GM12878 (cell line): ENCODE results near the gene TTLL4. TPM values are rescaled to one million over a fixed set of nuclear protein-coding genes. Genes with fewer than 3 reads are reported as not detected.

Experiments used
- ATAC-seq: fragments of 200-7000 bp; cut with Tn5 transposase; 3 replicates; pipeline ENCODE4 v1.9.1; 2020; ENCODE audit warnings: mild to moderate bottlenecking, moderate library complexity
- BruUV-seq: library from RNA; stranded (reverse); fragments of 400-500 nt; replicated peaks from 2 replicates; lab custom pipeline; 2021; lab: Mats Ljungman, UMichigan
- CTCF ChIA-PET: fragments of 300-600 bp; sonication (Branson Sonifier 250); formaldehyde crosslinking; extraction: SDS; loops from one replicate; lab custom pipeline; 2021; ENCODE audit warnings: inconsistent platforms; lab: Yijun Ruan, JAX
- POLR2A ChIA-PET: fragments of 350-600 bp; formaldehyde crosslinking; extraction: SDS; loops from one replicate; lab custom pipeline; 2021; ENCODE audit warnings: inconsistent platforms; lab: Charles Lee
- RAD21 ChIA-PET: fragments of 300-600 bp; sonication (Branson Sonifier 250); formaldehyde crosslinking; loops from one replicate; lab custom pipeline; 2023; ENCODE audit warnings: antibody characterized with exemption; ENCODE audit not compliant: unreplicated experiment; lab: Charles Lee
- SMC1A ChIA-PET: fragments of 300-600 bp; sonication (Branson Sonifier 250); formaldehyde crosslinking; loops from one replicate; lab custom pipeline; 2023; ENCODE audit not compliant: unreplicated experiment, uncharacterized antibody; lab: Charles Lee
- DNase-seq: peaks from one replicate; pipeline ENCODE4 v3.0.0-alpha.2; 2011; ENCODE audit warnings: low read depth, low spot score
- FAIRE-seq: peaks from 3 replicates; lab custom pipeline; 2011; peaks lifted over from hg19 to GRCh38; lab: Jason Lieb, UNC
- H2AFZ ChIP-seq: 2 replicates; pipeline ENCODE4 v1.6.0; 2011; ENCODE audit warnings: low read depth, low read length, control low read depth; ENCODE audit not compliant: control insufficient read depth
- H3K27ac ChIP-seq: 2 replicates; pipeline ENCODE4 v1.5.1; 2011; ENCODE audit warnings: control low read depth; ENCODE audit not compliant: control insufficient read depth, insufficient read depth
- H3K27me3 ChIP-seq, 2 experiments: replicated peaks in 1 of 2; 2 replicates each; pipeline versions ENCODE4 v1.6.0 to v1.6.1; 2011; ENCODE audit warnings: low read length in 1 of 2; ENCODE audit not compliant: control insufficient read depth in 2 of 2, insufficient read depth in 2 of 2
- H3K36me3 ChIP-seq, 2 experiments: 2 replicates each; pipeline ENCODE4 v1.5.1; 2011; ENCODE audit warnings: low read length in 1 of 2; ENCODE audit not compliant: control insufficient read depth in 2 of 2, insufficient read depth in 2 of 2
- H3K4me1 ChIP-seq: 2 replicates; pipeline ENCODE4 v1.6.1; 2011; ENCODE audit warnings: mild to moderate bottlenecking, low read length, moderate library complexity, mixed read lengths; ENCODE audit not compliant: control insufficient read depth, insufficient read depth
- H3K4me2 ChIP-seq: 2 replicates; pipeline ENCODE4 v1.6.0; 2011; ENCODE audit warnings: control low read depth; ENCODE audit not compliant: control insufficient read depth, insufficient read depth
- H3K4me3 ChIP-seq: fragments of 200-600 bp; sonication (generic); 2 replicates; pipeline ENCODE4 v1.5.1; 2016
- H3K79me2 ChIP-seq: 2 replicates; pipeline ENCODE4 v1.6.0; 2011; ENCODE audit warnings: low read length; ENCODE audit not compliant: control insufficient read depth, insufficient read depth
- H3K9ac ChIP-seq: 2 replicates; pipeline ENCODE4 v1.8.0; 2011; ENCODE audit warnings: low read length, control low read depth, mixed read lengths; ENCODE audit not compliant: control insufficient read depth, insufficient read depth
- H3K9me3 ChIP-seq: replicated peaks from 3 replicates; pipeline ENCODE4 v1.5.1; 2011; ENCODE audit warnings: mild to moderate bottlenecking, low read length; ENCODE audit not compliant: control insufficient read depth, insufficient read depth
- H4K20me1 ChIP-seq: 2 replicates; pipeline ENCODE4 v1.6.0; 2011; ENCODE audit not compliant: control insufficient read depth, insufficient read depth
- ATF7 ChIP-seq: fragments of 450-650 bp; IDR thresholded peaks from 2 replicates; pipeline ENCODE4 v1.6.1; 2016; ENCODE audit warnings: low read depth, mild to moderate bottlenecking
- CHD1 ChIP-seq: IDR thresholded peaks from 2 replicates; pipeline ENCODE4 v1.6.1; 2012; ENCODE audit warnings: low read depth, low read length, improper control_type of control experiment
- FOS ChIP-seq: IDR thresholded peaks from 3 replicates; pipeline ENCODE4 v1.6.1; 2011; ENCODE audit warnings: borderline replicate concordance; ENCODE audit not compliant: insufficient read length; ENCODE audit errors: extremely low read depth
- GABPA ChIP-seq: IDR thresholded peaks from 2 replicates; pipeline ENCODE4 v1.6.1; 2014; ENCODE audit warnings: antibody characterized with exemption, low read depth, mild to moderate bottlenecking, inconsistent platforms
- IRF5 ChIP-seq: fragments of 450-650 bp; IDR thresholded peaks from 2 replicates; pipeline ENCODE4 v1.6.1; 2017; ENCODE audit warnings: borderline replicate concordance
- MAX ChIP-seq: IDR thresholded peaks from 2 replicates; pipeline ENCODE4 v1.6.1; 2012; ENCODE audit warnings: low read depth, low read length, improper control_type of control experiment
- MYB ChIP-seq: fragments of 150-350 bp; IDR thresholded peaks from 2 replicates; pipeline ENCODE4 v1.6.1; 2014; ENCODE audit warnings: mild to moderate bottlenecking, low read depth, low read length, borderline replicate concordance
- NFYB ChIP-seq: IDR thresholded peaks from 2 replicates; pipeline ENCODE4 v1.6.1; 2011; ENCODE audit warnings: low read depth, mild to moderate bottlenecking, low read length, improper control_type of control experiment, moderate library complexity; ENCODE audit not compliant: insufficient read depth
- NR2C2 ChIP-seq: IDR thresholded peaks from 2 replicates; pipeline ENCODE4 v1.6.1; 2011; ENCODE audit warnings: borderline replicate concordance, low read depth; ENCODE audit not compliant: control insufficient read depth, insufficient read length
- PAX5 ChIP-seq: IDR thresholded peaks from 2 replicates; pipeline ENCODE4 v1.6.1; 2011; ENCODE audit warnings: low read depth, low read length, borderline replicate concordance
- RCOR1 ChIP-seq: conservative IDR thresholded peaks from 2 replicates; pipeline ENCODE4 v1.6.1; 2012; ENCODE audit warnings: low read depth, low read length, improper control_type of control experiment
- YBX1 ChIP-seq: fragments of 450-650 bp; IDR thresholded peaks from 2 replicates; pipeline ENCODE4 v1.6.1; 2016; ENCODE audit warnings: antibody characterized with exemption
- ZSCAN29 ChIP-seq: fragments of 450-650 bp; IDR thresholded peaks from 2 replicates; pipeline ENCODE4 v1.6.1; 2017; ENCODE audit warnings: mild to moderate bottlenecking, moderate library complexity
- WGBS: methylation state at CpG from one replicate; pipeline ENCODE4 v1.1.6; 2016; ENCODE audit warnings: low lambda C conversion rate; ENCODE audit not compliant: insufficient replicate concordance, insufficient coverage; ENCODE audit errors: missing lambda C conversion rate; 5-methylcytosine and 5-hydroxymethylcytosine counted together
- in situ Hi-C: fragments of 300-500 bp; cut with MboI; formaldehyde crosslinking; loops from 9 replicates; pipeline ENCODE4 v1.14.3; 2018; ENCODE audit warnings: mixed read lengths
- intact Hi-C: fragments of 100-400 bp; cut with micrococcal nuclease; formaldehyde crosslinking; loops from one replicate; pipeline ENCODE4 v1.14.2; 2022; ENCODE audit not compliant: unreplicated experiment
- polyA plus RNA-seq, 11 experiments: library from polyadenylated mRNA; depleted of rRNA in 4 of 11; unstranded in 6 of 11; stranded (reverse) in 5 of 11; fragments of >200 nt; fragmentation: Nextera tagmentation in 4 of 11; fragmentation: Illumina TruSeq in 1 of 11; extraction: Ambion mirVana in 4 of 11; extraction: Trizol in 1 of 11; gene quantifications; 1 replicate in 1 of 11; 2 replicates in 10 of 11; pipeline versions ENCODE4 v1.2.1 to v1.2.3, GENCODE V29; 2011 to 2016; ENCODE audit warnings: inconsistent platforms in 2 of 11, missing spikeins in 2 of 11, low read depth in 1 of 11
- total RNA-seq, 4 experiments: library from RNA; depleted of rRNA in 3 of 4; stranded (reverse); fragments of >200 nt in 3 of 4; fragmentation: Illumina TruSeq in 1 of 4; extraction: Trizol in 1 of 4; gene quantifications; 2 replicates each; pipeline versions ENCODE4 v1.2.1 to v1.2.3, GENCODE V29; 2013 to 2021

TTLL4 gene
- total and polyA plus RNA-seq, 10 of the 15 experiments (the other 5 are each of a cell fraction or from before 2014, with no cell fraction given) = 16.6 to 63.1 (median 32.9) TPM

GRCh38 chr2:218780851-218781690 is 70.4 kb downstream of the TTLL4 start:
- Histone ChIP-seq H3K79me2 (no peaks in the 10 kb centered on the region), H3K4me1 (no peaks in the 10 kb centered on the region), H3K9me3 (no peaks in the 10 kb centered on the region; the same call in 2 of the 3 replicates), H2AFZ (no peak overlapping the region), H3K9ac (no peak overlapping the region), H3K27me3 (peaks cover 5 to 8% of the 10 kb centered on the region in 2 experiments; a peak in 3 of 4 replicates), H4K20me1 (no peaks in the 10 kb centered on the region), H3K36me3 (no peaks in the 10 kb centered on the region), H3K27ac (no peak overlapping the region), H3K4me2 (peak overlapping the region; percentile 19), H3K4me3 (peak overlapping the region; percentile 36; the same call in 1 of the 2 replicates)
- ChIA-PET SMC1A (no interaction called here), POLR2A (no interaction called here), RAD21 (no interaction called here), CTCF (interaction anchor here (0.9 kb wide), 2 partner anchors 66 to 122 kb away, joined by 3 read pairs; no protein-coding TSS in a partner anchor)
- no peak for ATAC-seq
- BruUV-seq = no TSS peak
- no peak for TF ChIP-seq GABPA
- no peak for TF ChIP-seq FOS
- TF ChIP-seq IRF5 = no peak
- no peak for TF ChIP-seq RCOR1
- TF ChIP-seq MYB = no peak
- TF ChIP-seq MAX = no peak
- no peak for TF ChIP-seq ATF7
- TF ChIP-seq YBX1 = no peak
- no peak for TF ChIP-seq NR2C2
- no peak for TF ChIP-seq PAX5
- TF ChIP-seq CHD1 = no peak
- no peak for TF ChIP-seq ZSCAN29
- no peak for TF ChIP-seq NFYB
- DNase-seq = no peak
- WGBS = 66% methylated on average over 14 of the region's 15 CpGs
- in situ Hi-C loops (no loop called here), intact Hi-C loops (no loop called here)
- FAIRE-seq = no peak
